A549 (cell line): ENCODE measurements around the gene AGAP3. TPM values are rescaled to one million over a fixed set of nuclear protein-coding genes. Genes with fewer than 3 reads are reported as not detected.

ENCODE experiments used
- ATAC-seq, 2 experiments: fragments of 200-7000 bp in 1 of 2; fragments of >200 bp in 1 of 2; cut with Nextera tagmentation in 1 of 2; cut with Tn5 transposase in 1 of 2; 3 replicates each; pipeline versions ENCODE4 v1.8.0 to v1.9.1; 2018 to 2020; ENCODE audit warnings: mild to moderate bottlenecking in 1 of 2, moderate library complexity in 1 of 2
- CTCF ChIA-PET: fragments of 300-600 bp; sonication (Branson Sonifier 250); formaldehyde crosslinking; extraction: SDS; loops from one replicate; lab custom pipeline; 2021; ENCODE audit warnings: antibody characterized with exemption, inconsistent platforms; lab: Yijun Ruan, JAX
- POLR2A ChIA-PET: fragments of 350-600 bp; formaldehyde crosslinking; extraction: SDS; loops from one replicate; lab custom pipeline; 2021; ENCODE audit warnings: antibody characterized with exemption, inconsistent platforms; lab: Yijun Ruan, JAX
- DNase-seq, 2 experiments: peaks; one replicate each; pipeline versions ENCODE4 v3.0.0 to v3.0.0-alpha.2; 2011 to 2016; ENCODE audit warnings: low read depth in 1 of 2, low spot score in 1 of 2
- FAIRE-seq: peaks from 2 replicates; lab custom pipeline; 2011; peaks lifted over from hg19 to GRCh38; lab: Jason Lieb, UNC
- H3K27ac ChIP-seq, 2 experiments: fragments of >200 bp; sonication (Bioruptor Twin); formaldehyde crosslinking; 3 replicates each; pipeline ENCODE4 v1.5.1; 2016 to 2017
- H3K4me1 ChIP-seq: fragments of >200 bp; sonication (Bioruptor Twin); formaldehyde crosslinking; 3 replicates; pipeline ENCODE4 v1.6.1; 2016
- H3K4me2 ChIP-seq: fragments of >200 bp; sonication (Bioruptor Twin); formaldehyde crosslinking; 3 replicates; pipeline ENCODE4 v1.6.1; 2016
- H3K4me3 ChIP-seq: fragments of >200 bp; sonication (Bioruptor Twin); formaldehyde crosslinking; 3 replicates; pipeline ENCODE4 v1.5.1; 2016
- H3K9me3 ChIP-seq: fragments of >200 bp; sonication (Bioruptor Twin); formaldehyde crosslinking; 3 replicates; pipeline ENCODE4 v1.6.1; 2016
- BCL3 ChIP-seq: fragments of >200 bp; sonication (Bioruptor Twin); formaldehyde crosslinking; IDR thresholded peaks from 3 replicates; pipeline ENCODE4 v1.6.1; 2016
- CEBPB ChIP-seq, 2 experiments: fragments of >200 bp in 1 of 2; sonication (Bioruptor Twin) in 1 of 2; formaldehyde crosslinking in 1 of 2; IDR thresholded peaks; 2 replicates each; pipeline ENCODE4 v1.6.1; 2012 to 2016
- CHD2 ChIP-seq: fragments of 150-350 bp; IDR thresholded peaks from 2 replicates; pipeline ENCODE4 v1.6.1; 2014; ENCODE audit warnings: low read length; ENCODE audit not compliant: partially characterized antibody
- CTCF ChIP-seq: fragments of >200 bp; sonication (Bioruptor Twin); formaldehyde crosslinking; IDR thresholded peaks from 3 replicates; pipeline ENCODE4 v1.5.1; 2016
- EHF ChIP-seq: fragments of 250-450 bp; sonication (Bioruptor Pico); IDR thresholded peaks from 2 replicates; pipeline ENCODE4 v1.5.0; 2020; ENCODE audit warnings: mild to moderate bottlenecking
- EP300 ChIP-seq, 2 experiments: fragments of >200 bp; sonication (Bioruptor Twin); formaldehyde crosslinking; IDR thresholded peaks; 2 replicates in 1 of 2; 3 replicates in 1 of 2; pipeline ENCODE4 v1.6.1; 2016 to 2017
- FOSB ChIP-seq: fragments of 250-450 bp; sonication (Bioruptor Pico); IDR thresholded peaks from 2 replicates; pipeline ENCODE4 v1.5.0; 2020; ENCODE audit warnings: mild to moderate bottlenecking, moderate library complexity
- FOSL2 ChIP-seq, 2 experiments: fragments of 450-650 bp in 1 of 2; fragments of >200 bp in 1 of 2; sonication (Bioruptor Twin) in 1 of 2; formaldehyde crosslinking; IDR thresholded peaks; 2 replicates each; pipeline versions ENCODE4 v1.5.0 to v1.6.1; 2016 to 2020; ENCODE audit warnings: mild to moderate bottlenecking in 1 of 2, moderate library complexity in 1 of 2
- FOXS1 ChIP-seq: fragments of 250-450 bp; sonication (Bioruptor Pico); IDR thresholded peaks from 2 replicates; pipeline ENCODE4 v1.5.0; 2020; ENCODE audit warnings: mild to moderate bottlenecking, moderate library complexity
- HDAC2 ChIP-seq: fragments of 200-600 bp; sonication (generic); IDR thresholded peaks from 2 replicates; pipeline ENCODE4 v1.6.1; 2016
- HEYL ChIP-seq: fragments of 250-450 bp; sonication (Bioruptor Pico); IDR thresholded peaks from 2 replicates; pipeline ENCODE4 v1.8.0; 2021; ENCODE audit warnings: mild to moderate bottlenecking, moderate library complexity
- HOXA7 ChIP-seq: fragments of 250-450 bp; sonication (Bioruptor Pico); IDR thresholded peaks from 2 replicates; pipeline ENCODE4 v1.5.0; 2020; ENCODE audit warnings: mild to moderate bottlenecking, moderate library complexity
- JUN ChIP-seq, 2 experiments: fragments of >200 bp; sonication (Bioruptor Twin); formaldehyde crosslinking; IDR thresholded peaks; 2 replicates in 1 of 2; 3 replicates in 1 of 2; pipeline ENCODE4 v1.6.1; 2016 to 2017
- KDM5A ChIP-seq: fragments of 200-600 bp; sonication (generic); IDR thresholded peaks from 2 replicates; pipeline ENCODE4 v1.6.1; 2016; ENCODE audit warnings: antibody characterized with exemption, mild to moderate bottlenecking
- MAZ ChIP-seq: fragments of 150-350 bp; IDR thresholded peaks from 2 replicates; pipeline ENCODE4 v1.6.1; 2014; ENCODE audit warnings: antibody characterized with exemption, low read depth, low read length, borderline replicate concordance
- NFE2L2 ChIP-seq: fragments of 150-350 bp; conservative IDR thresholded peaks from 2 replicates; pipeline ENCODE4 v1.6.1; 2014; ENCODE audit warnings: low read length
- NPAS2 ChIP-seq: fragments of 250-450 bp; sonication (Bioruptor Pico); IDR thresholded peaks from 2 replicates; pipeline ENCODE4 v1.8.0; 2022; ENCODE audit warnings: mild to moderate bottlenecking, moderate library complexity, borderline replicate concordance
- NR3C1 ChIP-seq: fragments of >200 bp; sonication (Bioruptor Twin); formaldehyde crosslinking; IDR thresholded peaks from 3 replicates; pipeline ENCODE4 v1.6.1; 2017
- PHF8 ChIP-seq: fragments of 200-600 bp; sonication (generic); IDR thresholded peaks from 2 replicates; pipeline ENCODE4 v1.6.1; 2016; ENCODE audit warnings: low read depth, mild to moderate bottlenecking, antibody characterized with exemption, moderate library complexity, borderline replicate concordance
- POLR2A ChIP-seq: IDR thresholded peaks from 2 replicates; pipeline ENCODE4 v1.6.1; 2012; ENCODE audit warnings: mild to moderate bottlenecking, low read length
- POLR2AphosphoS2 ChIP-seq: conservative IDR thresholded peaks from 2 replicates; pipeline ENCODE4 v1.6.1; 2012; ENCODE audit warnings: low read length, improper control_type of control experiment, inconsistent platforms
- RAD21 ChIP-seq, 2 experiments: fragments of >200 bp in 1 of 2; sonication (Bioruptor Twin) in 1 of 2; formaldehyde crosslinking in 1 of 2; IDR thresholded peaks in 1 of 2; conservative IDR thresholded peaks in 1 of 2; 2 replicates in 1 of 2; 3 replicates in 1 of 2; pipeline ENCODE4 v1.6.1; 2012 to 2018; ENCODE audit warnings: inconsistent platforms in 1 of 2
- RFX5 ChIP-seq: fragments of 450-650 bp; IDR thresholded peaks from 2 replicates; pipeline ENCODE4 v1.7.1; 2014; ENCODE audit warnings: antibody characterized with exemption, mild to moderate bottlenecking, moderate library complexity
- TFCP2L1 ChIP-seq: fragments of 250-450 bp; sonication (Bioruptor Pico); IDR thresholded peaks from 2 replicates; pipeline ENCODE4 v1.5.0; 2021; ENCODE audit warnings: mild to moderate bottlenecking
- ZC3H11A ChIP-seq: fragments of 450-650 bp; IDR thresholded peaks from 2 replicates; pipeline ENCODE4 v1.6.1; 2014; ENCODE audit warnings: antibody characterized with exemption, mild to moderate bottlenecking
- ZFP36 ChIP-seq: fragments of 450-650 bp; IDR thresholded peaks from 2 replicates; pipeline ENCODE4 v1.6.1; 2014; ENCODE audit warnings: borderline replicate concordance; ENCODE audit not compliant: partially characterized antibody
- ZSCAN20 ChIP-seq: fragments of 250-450 bp; sonication (Bioruptor Pico); IDR thresholded peaks from 2 replicates; pipeline ENCODE4 v1.8.0; 2022; ENCODE audit warnings: mild to moderate bottlenecking, moderate library complexity
- WGBS: methylation state at CpG from one replicate; pipeline ENCODE4 v1.1.6; 2017; ENCODE audit errors: missing lambda C conversion rate; 5-methylcytosine and 5-hydroxymethylcytosine counted together
- polyA plus RNA-seq, 4 experiments: library from polyadenylated mRNA; depleted of rRNA in 3 of 4; stranded (reverse); fragments of >200 nt; fragmentation: RNase III in 1 of 4; extraction: RNeasy Plus Mini Kit Qiagen cat#74134 plus additional on column Dnase treatment in 1 of 4; gene quantifications; 2 replicates in 3 of 4; 3 replicates in 1 of 4; pipeline ENCODE4 v1.2.3, GENCODE V29; 2011 to 2017

The AGAP3 gene
- polyA plus RNA-seq, 2 of the 4 experiments (the other 2 are of a cell fraction) = 33.8 to 45.9 TPM

- no peak for DNase-seq
- ChIA-PET POLR2A (no interaction called here), CTCF (interaction anchor here (0.7 to 27.1 kb wide), 6 partner anchors 23 to 118 kb away, joined by 3 to 412 read pairs (median 3); no protein-coding TSS in a partner anchor)
- Histone ChIP-seq H3K27ac (peak overlapping the region; percentile 94 to 98), H3K9me3 (no peaks in the 10 kb centered on the region), H3K4me1 (peaks cover 50% of the 10 kb centered on the region), H3K4me3 (peak overlapping the region; percentile 93), H3K4me2 (peak overlapping the region; percentile 95)
- no peak for FAIRE-seq
- no peak for ATAC-seq
- TF ChIP-seq NR3C1 (no peak), NPAS2 (CRISPR knock-in tag) (no peak), JUN (IDR thresholded peaks at IDR 0.05) (no peak), PHF8 (no peak), EHF (no peak), RFX5 (no peak), NFE2L2 (no peak), CEBPB (IDR thresholded peaks at IDR 0.05) (no peak), ZFP36 (no peak), EP300 (IDR thresholded peaks at IDR 0.05) (no peak)
- WGBS = 43% methylated on average over 3 of the region's 3 CpGs
These were observed 2.5 kb upstream of the AGAP3 start for GRCh38 chr7:151083824-151084160.

- no peak for FAIRE-seq
- H3K4me2 ChIP-seq = peak overlapping the region; percentile 97
- H3K4me1 ChIP-seq = peaks cover 44% of the 10 kb centered on the region
- TF ChIP-seq FOSB = no peak
- TF ChIP-seq TFCP2L1 (CRISPR knock-in tag) = no peak
- no peak for TF ChIP-seq CTCF
- TF ChIP-seq ZSCAN20 (CRISPR knock-in tag) = no peak
- TF ChIP-seq BCL3 = no peak
- no peak for TF ChIP-seq CEBPB (IDR thresholded peaks at IDR 0.05)
- TF ChIP-seq FOXS1 (CRISPR knock-in tag) = no peak
- no peak for TF ChIP-seq CHD2
- TF ChIP-seq EHF = no peak
- no peak for TF ChIP-seq ZC3H11A
- no peak for TF ChIP-seq RAD21 (conservative IDR thresholded peaks at IDR 0.05 in 1 of 2, IDR thresholded peaks at IDR 0.05 in 1 of 2)
- no peak for TF ChIP-seq KDM5A
- no peak for TF ChIP-seq HEYL
- no peak for TF ChIP-seq POLR2A
- no peak for TF ChIP-seq POLR2AphosphoS2
- no peak for TF ChIP-seq FOSL2 (IDR thresholded peaks at IDR 0.05)
- TF ChIP-seq FOSL2 (CRISPR knock-in tag; IDR thresholded peaks at IDR 0.05) = no peak
- TF ChIP-seq HDAC2 = no peak
- no peak for TF ChIP-seq MAZ
- no peak for TF ChIP-seq HOXA7 (CRISPR knock-in tag)
- ATAC-seq = no peak
- no peaks in the 10 kb centered on the region for H3K9me3 ChIP-seq
- H3K27ac ChIP-seq = peak overlapping the region; percentile 84 to 98
- WGBS = 73% methylated on average over 5 of the region's 5 CpGs
- peak overlapping the region; percentile 86; the same call in 2 of the 3 replicates for H3K4me3 ChIP-seq
- CTCF ChIA-PET = interaction anchor here (1.0 to 27.1 kb wide), 15 partner anchors 9 to 187 kb away, joined by 3 to 412 read pairs (median 4); partner anchors contain the start of gene GBX1
- POLR2A ChIA-PET = interaction anchor here (1.1 to 1.4 kb wide), 3 partner anchors 17 to 28 kb away, joined by 3 to 11 read pairs (median 3); no protein-coding TSS in a partner anchor
- no peak for DNase-seq
These were observed 965 bp upstream of the AGAP3 start for GRCh38 chr7:151085329-151085690.
